Stimulated activated naive B cell treated with anti-CD40 and anti-IgM and Interleukin-4, amounts not matched to agents 10 μg/mL and 1 μg/mL and 100 μg/mL, for 72 hours (primary cell): ENCODE measurements around the gene ZNF484.
"Not testable (repeated sequence)": the region's sequence is repeated elsewhere in the genome, so short reads cannot be mapped to it uniquely, and the experiment has no call there.

Source experiments
- ATAC-seq, 2 donors: fragments of 150-1000 bp; cut with Tn5 transposase; replicated peaks; 2 replicates each; pipeline ENCODE4 v1.10.0; 2021; ENCODE audit warnings: moderate library complexity in 1 of 2
- DNase-seq: peaks from one replicate; pipeline ENCODE4 v3.0.0; 2021
- H3K27ac Mint-ChIP-seq: one replicate; pipeline ENCODE4 v1.8.0; 2022; ENCODE audit warnings: mild to moderate bottlenecking, mixed read lengths
- H3K27me3 Mint-ChIP-seq, 2 donors: one replicate each; pipeline ENCODE4 v1.8.0; 2022; ENCODE audit warnings: mixed read lengths in 2 of 2
- H3K36me3 Mint-ChIP-seq, 2 donors: one replicate each; pipeline ENCODE4 v1.8.0; 2022; ENCODE audit warnings: mixed read lengths in 2 of 2, mild to moderate bottlenecking in 1 of 2
- H3K4me1 Mint-ChIP-seq, 2 donors: one replicate each; pipeline ENCODE4 v1.8.0; 2022; ENCODE audit warnings: mixed read lengths in 2 of 2, mild to moderate bottlenecking in 1 of 2
- H3K4me3 Mint-ChIP-seq, 2 donors: one replicate each; pipeline ENCODE4 v1.8.0; 2022; ENCODE audit warnings: mild to moderate bottlenecking in 2 of 2, mixed read lengths in 2 of 2, moderate library complexity in 1 of 2
- H3K9me3 Mint-ChIP-seq, 2 donors: one replicate each; pipeline ENCODE4 v1.8.0; 2022; ENCODE audit warnings: mixed read lengths in 2 of 2, mild to moderate bottlenecking in 1 of 2

ZNF484 gene

DNA sequence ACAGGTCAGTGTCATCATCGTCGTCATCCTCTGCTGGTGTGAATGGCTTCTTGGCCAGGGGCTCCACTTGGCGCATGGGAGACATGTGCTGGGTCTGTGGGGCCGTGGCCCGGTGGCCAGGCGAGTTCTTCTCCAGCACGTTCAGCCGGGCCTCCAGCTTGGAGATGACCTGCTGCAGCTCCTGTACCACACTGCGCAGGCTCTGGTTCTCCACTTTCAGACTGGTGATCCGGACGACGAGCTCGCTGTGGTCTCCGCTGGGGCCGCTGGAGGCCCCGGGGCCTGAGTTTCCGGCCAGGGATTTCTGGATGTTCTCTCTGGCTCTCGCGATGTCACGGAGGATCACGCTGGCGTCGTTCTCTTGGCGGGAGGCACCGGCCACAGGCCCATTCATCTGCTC, 40.6 kb downstream of the ZNF484 start:
- no peak for ATAC-seq
- Mint-ChIP-seq H3K4me3 (no peak overlapping the region), H3K36me3 (peaks cover 16 to 31% of the 10 kb centered on the region in 2 donors)

DNA sequence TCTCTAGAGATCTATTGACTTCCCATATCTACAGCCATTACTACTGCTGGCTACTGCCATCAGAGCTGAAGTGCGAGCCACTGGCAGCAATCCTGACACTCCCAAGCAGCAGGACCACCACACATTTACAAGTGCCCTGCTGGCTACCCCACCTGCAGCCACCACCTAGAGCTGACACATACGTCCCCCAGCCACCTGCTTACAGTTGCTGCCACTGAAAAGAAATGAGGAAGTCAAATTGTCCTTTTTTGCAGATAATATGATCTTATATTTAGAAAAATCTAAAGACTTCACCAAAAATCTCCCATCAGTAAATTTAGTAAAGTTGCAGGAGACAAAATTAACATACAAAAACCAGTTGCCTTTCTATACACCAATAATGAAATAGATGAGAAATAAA, 48.4 kb downstream of the ZNF484 start:
- DNase-seq, result no peak
- Mint-ChIP-seq H3K27ac (no peak overlapping the region), H3K27me3 (peaks cover 0 to 10% of the 10 kb centered on the region in 2 donors), H3K4me1 (no peaks in the 10 kb centered on the region), H3K4me3 (no peak overlapping the region), H3K36me3 (peaks cover 0 to 9% of the 10 kb centered on the region in 2 donors), H3K9me3 (peaks cover 9 to 10% of the 10 kb centered on the region in 2 donors)
- ATAC-seq, result no peak

More for the DNA sequence above, 40.6 kb downstream of the ZNF484 start:
- peaks cover 23 to 25% of the 10 kb centered on the region in 2 donors for H3K9me3 Mint-ChIP-seq
- no peaks in the 10 kb centered on the region for H3K4me1 Mint-ChIP-seq
- no peak overlapping the region for H3K27ac Mint-ChIP-seq
- no peaks in the 10 kb centered on the region for H3K27me3 Mint-ChIP-seq
- DNase-seq, result no peak

DNA sequence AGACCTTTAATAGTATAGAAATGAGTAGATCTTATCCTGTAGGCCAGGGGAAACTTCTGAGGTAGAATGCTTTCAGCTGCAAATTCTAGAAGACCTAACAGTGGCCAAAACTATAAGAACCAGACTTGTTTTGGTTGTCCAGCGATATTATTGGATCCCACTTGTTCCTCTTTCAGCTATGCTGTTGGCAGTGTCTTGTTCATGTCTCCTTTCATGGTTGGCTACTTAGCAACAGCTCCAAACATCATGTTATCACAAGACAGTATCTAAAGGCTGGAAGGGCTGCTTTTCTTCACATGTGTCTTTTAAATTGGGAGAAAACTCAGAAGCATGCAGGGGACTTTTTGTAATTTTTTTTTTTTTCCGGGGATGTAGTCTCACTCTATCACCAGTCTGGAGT, 52.8 kb downstream of the ZNF484 start:
- H3K27me3 Mint-ChIP-seq, result peaks cover 5 to 13% of the 10 kb centered on the region in 2 donors
- not testable (repeated sequence) for H3K4me1 Mint-ChIP-seq, H3K36me3 Mint-ChIP-seq, H3K4me3 Mint-ChIP-seq, DNase-seq, H3K27ac Mint-ChIP-seq, H3K9me3 Mint-ChIP-seq
- peak in 1 of 2 donors; percentile 52 for ATAC-seq

DNA sequence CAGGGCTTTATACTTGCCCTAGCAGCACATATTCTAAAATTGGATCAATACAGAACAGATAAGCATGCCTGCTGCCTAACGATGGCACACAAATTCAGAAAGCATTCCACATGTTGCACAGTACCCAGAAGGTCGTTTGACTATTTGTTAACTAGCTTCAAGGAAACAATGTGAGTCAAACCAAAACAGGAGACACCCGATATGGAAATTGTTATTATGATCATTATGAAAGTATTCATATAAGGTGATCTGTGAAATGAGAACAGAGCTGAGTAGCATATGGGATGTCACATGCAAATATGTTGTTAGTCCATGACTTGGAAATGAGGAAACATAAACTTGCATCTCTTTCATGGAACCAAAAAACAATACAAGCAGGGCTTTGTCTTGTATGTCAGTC, 56.9 kb downstream of the ZNF484 start:
- no peaks in the 10 kb centered on the region for H3K9me3 Mint-ChIP-seq
- ATAC-seq (no peak), DNase-seq (no peak)
- no peaks in the 10 kb centered on the region for H3K36me3 Mint-ChIP-seq
- no peak overlapping the region for H3K4me3 Mint-ChIP-seq
- no peak overlapping the region for H3K27ac Mint-ChIP-seq
- peaks cover 9 to 26% of the 10 kb centered on the region in 2 donors for H3K27me3 Mint-ChIP-seq
- no peaks in the 10 kb centered on the region for H3K4me1 Mint-ChIP-seq

DNA sequence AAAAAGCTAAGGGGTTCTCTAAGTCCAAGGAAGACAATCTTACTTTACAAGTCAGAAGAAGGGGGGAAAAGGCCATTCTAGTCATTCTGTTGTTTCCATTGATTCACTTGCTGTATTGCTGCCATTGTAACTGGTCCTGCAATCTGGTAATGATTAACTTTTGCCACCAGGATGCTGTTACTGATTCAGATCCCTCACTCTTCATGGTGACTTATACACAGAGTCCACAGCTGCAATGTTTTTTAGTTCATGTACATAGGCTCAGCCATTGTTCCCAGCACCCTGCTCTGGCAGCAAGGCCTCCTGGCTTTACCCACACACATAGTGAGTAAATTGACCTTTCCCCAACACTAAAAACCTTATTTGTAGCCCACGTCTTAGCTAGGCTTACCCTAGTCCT, 57.9 kb downstream of the ZNF484 start:
- not testable (repeated sequence) for ATAC-seq, H3K9me3 Mint-ChIP-seq, H3K4me3 Mint-ChIP-seq, H3K27ac Mint-ChIP-seq, H3K36me3 Mint-ChIP-seq, DNase-seq, H3K4me1 Mint-ChIP-seq
- H3K27me3 Mint-ChIP-seq, result peaks cover 12 to 20% of the 10 kb centered on the region in 2 donors

DNA sequence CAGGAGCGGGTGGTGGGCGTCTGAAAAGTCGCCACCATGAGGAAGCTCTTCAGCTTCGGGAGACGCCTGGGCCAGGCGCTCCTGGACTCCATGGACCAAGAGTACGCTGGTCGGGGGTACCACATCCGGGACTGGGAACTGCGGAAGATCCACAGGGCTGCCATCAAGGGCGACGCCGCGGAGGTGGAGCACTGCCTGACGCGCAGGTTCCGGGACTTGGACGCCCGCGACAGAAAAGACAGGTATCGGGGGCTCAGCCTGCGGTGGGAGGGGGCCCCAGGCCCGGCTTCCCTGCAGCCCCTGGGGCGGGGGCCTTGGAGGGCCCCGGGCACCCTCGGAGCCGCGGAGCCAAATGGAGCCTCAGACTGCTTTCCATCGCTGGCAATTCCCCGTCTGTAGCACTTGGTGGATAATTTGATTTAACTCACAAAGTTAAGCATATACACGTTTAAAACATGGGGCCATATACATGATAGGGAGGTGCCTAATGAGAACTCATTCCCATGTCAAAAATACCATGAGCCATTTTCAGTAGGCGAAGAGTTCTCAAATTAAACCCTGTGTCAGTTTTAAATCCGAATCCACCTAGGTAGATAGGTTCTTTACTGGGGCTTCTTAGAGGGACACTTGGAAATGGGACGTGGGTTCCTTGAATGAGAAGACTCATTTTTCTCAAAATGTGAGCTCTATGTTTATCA, 68.1 kb downstream of the ZNF484 start:
- H3K4me3 Mint-ChIP-seq, result peak overlapping the region; percentile 89
- not testable (repeated sequence) for H3K9me3 Mint-ChIP-seq, DNase-seq, ATAC-seq, H3K36me3 Mint-ChIP-seq
- H3K27ac Mint-ChIP-seq, result peak overlapping the region; percentile 68
- H3K27me3 Mint-ChIP-seq, result peaks cover 35 to 61% of the 10 kb centered on the region in 2 donors
- H3K4me1 Mint-ChIP-seq, result peaks cover 7 to 19% of the 10 kb centered on the region in 2 donors

DNA sequence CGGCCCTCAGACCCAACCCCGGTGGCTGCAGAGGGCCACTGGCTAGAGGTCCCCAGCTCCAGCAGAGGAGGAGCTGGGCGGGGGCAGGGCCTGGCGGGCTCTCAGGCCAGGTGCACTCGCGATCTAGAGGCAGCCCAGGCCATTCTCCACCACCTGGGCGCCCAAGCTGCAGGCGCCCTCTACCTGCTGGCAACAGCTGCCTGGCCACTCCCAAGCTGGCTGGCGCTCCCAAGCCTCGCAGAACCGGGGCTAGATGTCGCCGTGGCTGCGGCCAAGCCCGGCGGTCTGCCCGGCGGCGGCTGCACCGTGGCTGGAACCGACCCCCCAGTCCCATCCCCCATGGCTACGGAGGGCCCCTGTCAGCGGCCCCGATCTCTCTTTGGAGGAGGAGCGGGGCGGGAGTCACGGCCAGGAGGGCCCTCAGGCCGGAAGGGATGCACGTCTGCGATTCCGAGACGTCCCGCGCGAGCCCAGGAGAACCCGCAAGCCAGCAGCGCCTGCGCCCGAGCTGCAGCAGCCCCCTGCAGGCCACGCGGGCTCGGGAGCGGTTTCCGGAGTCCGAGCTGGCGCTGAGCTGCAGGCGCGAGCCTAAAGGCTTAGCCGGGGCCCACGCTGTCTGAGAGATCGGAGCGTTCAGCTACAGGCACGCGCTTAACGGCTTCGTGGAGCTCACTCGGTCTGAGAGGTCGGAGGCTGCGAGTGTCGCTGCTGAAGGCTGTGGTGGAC, 68.9 kb downstream of the ZNF484 start:
- Mint-ChIP-seq H3K36me3 (peaks cover 0 to 1% of the 10 kb centered on the region in 2 donors), H3K27ac (peak overlapping the region; percentile 68), H3K9me3 (no peaks in the 10 kb centered on the region), H3K27me3 (peaks cover 28 to 53% of the 10 kb centered on the region in 2 donors), H3K4me3 (peak overlapping the region; percentile 89), H3K4me1 (peaks cover 7 to 19% of the 10 kb centered on the region in 2 donors)
- ATAC-seq (peak; percentile 71 to 75), DNase-seq (peak; percentile 37)

DNA sequence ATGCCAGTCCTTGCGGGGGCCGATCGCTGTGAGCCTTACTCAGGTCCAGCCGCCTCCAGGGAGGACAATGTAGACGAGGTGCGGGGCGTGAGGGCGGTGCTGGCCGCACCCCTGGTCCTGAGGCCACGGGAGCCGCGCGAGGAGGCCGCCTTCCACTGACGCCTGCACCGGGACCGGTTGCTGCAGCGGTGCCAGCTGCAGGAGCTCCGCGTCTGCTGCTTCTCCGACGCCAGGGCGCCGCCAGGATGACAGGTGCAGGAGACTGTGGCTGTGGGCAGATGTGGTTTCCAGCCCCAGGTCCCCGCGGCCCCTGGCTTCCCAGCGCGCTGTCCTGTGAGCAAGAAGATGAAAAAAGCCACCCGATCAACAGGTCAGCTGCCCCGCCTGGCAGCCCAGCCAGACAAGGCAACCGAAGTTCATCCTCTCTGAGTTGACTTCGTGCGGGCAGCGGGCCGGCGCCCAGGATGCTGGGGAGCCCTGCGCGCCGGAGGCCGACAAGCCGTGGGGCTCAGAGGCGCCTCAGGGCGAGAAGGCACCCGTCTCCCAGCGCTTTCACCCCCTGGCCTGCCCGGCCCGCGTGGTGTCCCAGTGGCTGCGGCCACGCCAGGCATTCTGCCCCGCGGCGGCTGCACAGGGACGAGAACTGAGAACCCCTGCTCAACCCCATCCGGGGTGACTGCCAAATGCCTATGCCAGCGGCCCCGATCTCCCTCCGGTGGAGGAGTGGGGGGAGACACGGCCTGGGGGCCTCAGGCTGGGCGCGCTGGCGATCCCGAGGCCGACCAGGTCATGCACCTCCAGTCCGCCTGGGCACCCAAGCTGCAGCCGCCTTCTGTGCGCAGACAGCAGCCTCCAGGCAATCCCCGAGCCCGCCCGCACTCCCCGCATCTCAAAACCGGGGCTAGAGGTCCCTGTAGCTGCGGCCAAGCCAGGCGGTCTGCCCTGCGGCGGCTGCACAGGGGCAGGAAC, 69.8 kb downstream of the ZNF484 start:
- Mint-ChIP-seq H3K4me1 (peaks cover 7 to 19% of the 10 kb centered on the region in 2 donors), H3K27ac (no peak overlapping the region), H3K27me3 (peaks cover 21 to 45% of the 10 kb centered on the region in 2 donors), H3K9me3 (no peaks in the 10 kb centered on the region), H3K4me3 (peak overlapping the region; percentile 89), H3K36me3 (peaks cover 0 to 1% of the 10 kb centered on the region in 2 donors)
- DNase-seq (no peak), ATAC-seq (peak; percentile 39 to 40)

DNA sequence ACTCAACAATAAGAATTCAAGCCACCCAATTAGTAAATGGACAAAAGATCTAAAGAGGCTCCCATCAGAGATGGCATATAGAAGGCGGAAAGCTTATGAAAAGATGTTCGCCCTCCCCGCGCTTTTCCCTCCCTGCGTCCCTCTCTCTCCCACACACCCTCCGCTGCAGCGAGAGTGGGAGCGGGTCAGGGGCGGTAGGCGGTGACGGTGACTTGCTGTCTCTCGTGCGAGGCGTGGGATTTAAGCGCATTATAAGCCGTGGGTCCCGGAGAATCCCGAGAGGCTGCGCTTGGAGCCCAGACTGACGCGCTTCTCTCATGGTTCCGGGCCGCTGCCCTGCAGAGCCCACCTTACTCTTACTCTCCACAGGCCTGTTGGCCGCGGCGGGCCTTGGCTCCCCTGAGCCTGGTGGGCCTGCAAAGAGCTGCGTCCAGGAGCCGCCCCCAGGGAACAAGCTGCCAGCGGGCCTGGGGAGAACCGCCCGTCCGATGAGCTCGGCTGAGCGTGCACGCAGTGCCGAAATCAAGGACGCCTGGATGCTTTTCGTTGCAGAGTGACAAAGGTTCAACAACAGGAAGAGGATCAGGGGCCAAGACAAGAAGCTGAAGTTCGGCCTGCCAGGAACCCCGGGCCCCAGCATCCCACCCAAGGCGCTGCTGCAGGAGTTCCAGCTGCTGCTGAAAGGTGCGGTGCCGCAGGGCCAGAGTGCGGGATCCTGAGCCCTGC, 70.6 kb downstream of the ZNF484 start:
- no peak for ATAC-seq
- H3K4me1 Mint-ChIP-seq, result peaks cover 7 to 19% of the 10 kb centered on the region in 2 donors
- no peak overlapping the region for H3K27ac Mint-ChIP-seq
- H3K9me3 Mint-ChIP-seq, result no peaks in the 10 kb centered on the region
- peaks cover 21 to 43% of the 10 kb centered on the region in 2 donors for H3K27me3 Mint-ChIP-seq
- peaks cover 0 to 1% of the 10 kb centered on the region in 2 donors for H3K36me3 Mint-ChIP-seq
- peak overlapping the region in 1 of 2 donors; percentile 89 for H3K4me3 Mint-ChIP-seq
- no peak for DNase-seq

DNA sequence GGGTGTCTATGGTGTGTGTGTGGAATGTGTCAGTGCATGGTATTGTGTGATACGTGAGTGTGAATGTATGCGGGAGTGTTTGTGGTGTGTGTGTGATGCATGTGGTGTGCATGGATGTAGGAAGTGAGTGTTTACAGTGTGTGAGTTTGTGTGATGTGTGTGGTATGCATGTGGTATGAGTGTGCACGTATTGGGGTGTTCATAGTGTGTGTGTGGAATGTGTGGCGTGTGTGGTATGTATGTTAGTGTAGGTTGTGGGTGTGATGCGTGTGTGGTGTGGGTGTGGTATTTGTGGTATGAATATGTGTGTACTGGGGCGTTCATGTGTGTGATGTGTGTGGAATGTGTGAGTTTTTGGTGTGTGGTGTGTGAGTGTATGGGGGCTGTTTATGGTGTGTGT, 73.1 kb downstream of the ZNF484 start:
- H3K9me3 Mint-ChIP-seq, result no peaks in the 10 kb centered on the region
- no peak overlapping the region for H3K4me3 Mint-ChIP-seq
- DNase-seq (no peak), ATAC-seq (no peak)
- H3K4me1 Mint-ChIP-seq, result peaks cover 7 to 18% of the 10 kb centered on the region in 2 donors
- no peak overlapping the region for H3K27ac Mint-ChIP-seq
- H3K36me3 Mint-ChIP-seq, result peaks cover 0 to 1% of the 10 kb centered on the region in 2 donors
- H3K27me3 Mint-ChIP-seq, result peaks cover 14 to 31% of the 10 kb centered on the region in 2 donors

DNA sequence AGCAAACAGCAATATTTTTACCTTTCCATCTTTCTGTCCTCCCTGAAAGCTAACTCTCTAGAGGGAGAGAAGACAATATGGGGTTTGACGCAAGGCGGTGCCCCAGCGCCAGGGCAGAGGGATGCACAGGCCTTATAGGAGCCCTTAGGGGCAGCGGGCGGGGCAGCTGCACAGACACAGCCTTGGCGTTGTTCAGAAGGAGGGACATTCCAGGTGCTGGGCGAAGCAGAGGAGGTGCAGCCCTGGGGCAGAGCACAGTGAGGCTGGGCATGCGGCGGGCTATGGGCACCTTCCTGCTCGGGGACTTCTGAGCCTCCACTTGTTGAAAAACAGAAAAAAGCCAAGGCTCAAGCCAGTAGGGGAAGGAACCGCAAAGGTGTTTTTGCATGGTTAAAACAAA, 79.5 kb downstream of the ZNF484 start:
- H3K27ac Mint-ChIP-seq, result no peak overlapping the region
- H3K4me3 Mint-ChIP-seq, result no peak overlapping the region
- H3K4me1 Mint-ChIP-seq, result no peaks in the 10 kb centered on the region
- H3K36me3 Mint-ChIP-seq, result no peaks in the 10 kb centered on the region
- ATAC-seq (no peak), DNase-seq (no peak)
- no peaks in the 10 kb centered on the region for H3K9me3 Mint-ChIP-seq
- peaks cover 32 to 50% of the 10 kb centered on the region in 2 donors for H3K27me3 Mint-ChIP-seq

DNA sequence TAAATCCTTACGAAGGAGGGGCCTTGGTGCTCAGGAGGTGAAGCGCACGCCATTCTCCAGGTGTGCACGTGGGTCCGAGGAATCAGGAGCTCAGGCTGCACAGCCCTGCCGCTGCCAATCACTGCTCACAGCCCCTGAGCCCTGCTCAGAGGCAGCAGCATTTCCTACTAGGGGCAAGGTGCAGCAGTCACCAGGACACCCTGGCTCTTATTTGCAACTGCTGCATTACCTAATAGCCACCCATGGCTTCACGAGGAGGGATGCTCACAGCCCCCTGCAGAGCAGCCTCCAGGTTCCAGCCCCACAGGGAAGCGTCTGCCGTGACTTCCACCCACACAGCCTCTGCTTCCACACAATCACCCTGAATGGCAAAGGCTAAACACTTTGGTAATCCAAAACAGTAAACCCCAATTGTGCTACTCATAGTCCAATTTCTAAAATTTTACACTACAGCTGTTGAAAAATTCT, 81.5 kb downstream of the ZNF484 start:
- H3K4me1 Mint-ChIP-seq, H3K27ac Mint-ChIP-seq, H3K36me3 Mint-ChIP-seq, H3K4me3 Mint-ChIP-seq, H3K9me3 Mint-ChIP-seq, DNase-seq, ATAC-seq: not testable (repeated sequence)
- peaks cover 34 to 58% of the 10 kb centered on the region in 2 donors for H3K27me3 Mint-ChIP-seq

DNA sequence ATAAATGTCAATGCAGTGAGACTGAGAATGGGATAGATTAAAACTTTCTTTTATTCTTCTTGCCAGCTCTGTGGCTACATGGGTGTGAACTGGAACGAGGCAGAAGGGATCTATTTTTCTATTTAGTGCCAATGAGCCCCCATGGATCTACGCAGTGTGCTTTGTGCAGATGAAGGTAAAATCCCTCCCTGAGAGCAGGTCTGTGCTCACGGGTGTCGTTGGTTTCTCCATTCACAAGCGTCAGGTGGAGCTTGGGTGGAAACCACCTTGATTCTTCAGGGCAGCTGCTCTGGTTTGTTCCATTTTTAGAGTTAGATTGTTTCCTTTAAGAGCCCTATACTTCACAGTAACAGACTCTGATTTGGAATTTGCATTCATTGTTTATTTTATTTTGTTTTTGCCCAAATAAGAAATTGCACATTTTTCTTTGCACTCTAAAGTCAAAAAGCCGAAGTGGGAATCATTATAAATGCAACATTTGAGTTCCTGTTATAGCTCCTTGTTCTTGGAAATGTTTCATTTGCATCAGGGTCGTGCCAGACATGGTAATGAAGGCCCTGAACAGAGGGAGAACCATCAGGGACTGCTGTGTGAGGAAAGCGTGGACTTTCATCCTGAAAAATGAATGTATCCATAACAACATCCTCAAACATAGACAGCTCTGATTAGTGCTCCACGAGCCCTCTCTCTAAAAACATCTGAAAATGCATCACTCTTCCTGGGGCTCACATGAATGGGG, 82.1 kb downstream of the ZNF484 start:
- Mint-ChIP-seq H3K9me3 (no peaks in the 10 kb centered on the region), H3K27ac (no peak overlapping the region), H3K4me3 (no peak overlapping the region), H3K4me1 (peaks cover 2 to 6% of the 10 kb centered on the region in 2 donors), H3K27me3 (peaks cover 37 to 64% of the 10 kb centered on the region in 2 donors), H3K36me3 (no peaks in the 10 kb centered on the region)
- DNase-seq (no peak), ATAC-seq (no peak)
